GM23338 (cell line): Measurements from ENCODE around the gene ETV6. TPM values are rescaled to one million over a fixed set of nuclear protein-coding genes. Genes with fewer than 3 reads are reported as not detected.

Experiments used
- ATAC-seq: fragments of 200-7000 bp; cut with Tn5 transposase; 3 replicates; pipeline ENCODE4 v1.9.1; 2020
- DNase-seq: peaks from one replicate; pipeline ENCODE4 v3.0.0-alpha.2; 2015; ENCODE audit warnings: low spot score
- H2AFZ ChIP-seq: fragments of 200-600 bp; sonication (generic); 2 replicates; pipeline ENCODE4 v1.8.0; 2016; ENCODE audit warnings: antibody characterized with exemption, mild to moderate bottlenecking, moderate library complexity
- H3F3A ChIP-seq: fragments of 200-600 bp; sonication (generic); replicated peaks from 2 replicates; pipeline ENCODE4 v1.8.0; 2017; ENCODE audit warnings: antibody characterized with exemption, mixed run types, low read depth
- H3K27ac ChIP-seq: fragments of 200-600 bp; sonication (generic); 2 replicates; pipeline ENCODE4 v1.6.1; 2016; ENCODE audit warnings: low read depth
- H3K27me3 ChIP-seq: fragments of 200-600 bp; sonication (generic); 2 replicates; pipeline ENCODE4 v1.8.0; 2016; ENCODE audit warnings: mild to moderate bottlenecking, mixed run types, moderate library complexity; ENCODE audit not compliant: insufficient read depth
- H3K36me3 ChIP-seq: fragments of 200-600 bp; sonication (generic); 2 replicates; pipeline ENCODE4 v1.8.0; 2016; ENCODE audit warnings: mild to moderate bottlenecking; ENCODE audit not compliant: insufficient read depth
- H3K4me1 ChIP-seq: fragments of 200-600 bp; sonication (generic); 2 replicates; pipeline ENCODE4 v1.8.0; 2016; ENCODE audit warnings: mild to moderate bottlenecking, moderate library complexity; ENCODE audit not compliant: insufficient read depth
- H3K4me2 ChIP-seq: fragments of 200-600 bp; sonication (generic); 2 replicates; pipeline ENCODE4 v1.7.1; 2017; ENCODE audit warnings: mixed run types
- H3K4me3 ChIP-seq: fragments of 200-600 bp; sonication (generic); 2 replicates; pipeline ENCODE4 v1.6.1; 2016; ENCODE audit warnings: mixed run types
- H3K79me2 ChIP-seq: fragments of 200-600 bp; sonication (generic); replicated peaks from 2 replicates; pipeline ENCODE4 v1.8.0; 2017; ENCODE audit warnings: mild to moderate bottlenecking; ENCODE audit not compliant: insufficient read depth
- H3K9me2 ChIP-seq: fragments of 200-600 bp; sonication (generic); 2 replicates; pipeline ENCODE4 v1.8.0; 2017; ENCODE audit not compliant: insufficient read depth
- H4K20me1 ChIP-seq: fragments of 200-600 bp; sonication (generic); replicated peaks from 2 replicates; pipeline ENCODE4 v1.8.0; 2017; ENCODE audit warnings: mild to moderate bottlenecking; ENCODE audit not compliant: insufficient read depth
- H3K27ac Mint-ChIP-seq: 2 replicates; pipeline ENCODE4 v1.8.0; 2020; ENCODE audit warnings: inconsistent platforms, mild to moderate bottlenecking, moderate library complexity, mixed read lengths
- H3K27me3 Mint-ChIP-seq: 3 replicates; pipeline ENCODE4 v1.8.0; 2022; ENCODE audit warnings: low read depth, mild to moderate bottlenecking, moderate library complexity, mixed read lengths, inconsistent platforms; ENCODE audit not compliant: insufficient read depth, poor library complexity
- H3K36me3 Mint-ChIP-seq: 3 replicates; pipeline ENCODE4 v1.8.0; 2021; ENCODE audit warnings: low read depth, mild to moderate bottlenecking, inconsistent platforms, moderate library complexity, mixed read lengths
- H3K4me1 Mint-ChIP-seq: 3 replicates; pipeline ENCODE4 v1.8.0; 2020; ENCODE audit warnings: mild to moderate bottlenecking, inconsistent platforms, mixed read lengths
- H3K4me3 Mint-ChIP-seq: 3 replicates; pipeline ENCODE4 v1.8.0; 2021; ENCODE audit warnings: moderate library complexity, mild to moderate bottlenecking, inconsistent platforms, mixed read lengths
- H3K9me3 Mint-ChIP-seq: 3 replicates; pipeline ENCODE4 v1.8.0; 2020; ENCODE audit warnings: moderate library complexity, mild to moderate bottlenecking, inconsistent platforms, mixed read lengths
- EZH2 ChIP-seq: fragments of 200-600 bp; sonication (generic); IDR thresholded peaks from one replicate; pipeline ENCODE4 v1.8.0; 2017; ENCODE audit warnings: antibody characterized with exemption, mild to moderate bottlenecking, low read depth; ENCODE audit not compliant: unreplicated experiment
- JUNB ChIP-seq: IDR thresholded peaks from one replicate; pipeline ENCODE4 v1.6.1; 2016; ENCODE audit warnings: antibody characterized with exemption; ENCODE audit not compliant: unreplicated experiment
- NANOG ChIP-seq: IDR thresholded peaks from 2 replicates; pipeline ENCODE4 v1.6.1; 2016; ENCODE audit warnings: antibody characterized with exemption, borderline replicate concordance
- ZNF462 ChIP-seq: fragments of 250-450 bp; sonication (Bioruptor Pico); IDR thresholded peaks from 2 replicates; pipeline ENCODE4 v1.5.0; 2020; ENCODE audit warnings: mild to moderate bottlenecking, moderate library complexity
- polyA plus RNA-seq: library from polyadenylated mRNA; unstranded; fragments of >200 nt; fragmentation: Nextera tagmentation; extraction: Ambion mirVana; gene quantifications from 2 replicates; pipeline ENCODE4 v1.2.1, GENCODE V29; 2016
- total RNA-seq: library from RNA; depleted of rRNA; stranded (reverse); fragments of >200 nt; shearing (Covaris generic); gene quantifications from 2 replicates; pipeline ENCODE4 v1.2.3, GENCODE V29; 2014
- TF ChIP-seq, protein P1 (sequence below), 2 experiments: fragments of 200-600 bp in 1 of 2; sonication (generic) in 1 of 2; conservative IDR thresholded peaks; 2 replicates each; pipeline versions ENCODE4 v1.5.1 to v1.6.1; 2016 to 2017; ENCODE audit warnings: antibody characterized with exemption in 2 of 2, low read depth in 2 of 2, mild to moderate bottlenecking in 2 of 2, moderate library complexity in 1 of 2

The ETV6 gene
- total and polyA plus RNA-seq, 2 experiments from 2014 or later, result 7.5 to 15.1 TPM

DNA sequence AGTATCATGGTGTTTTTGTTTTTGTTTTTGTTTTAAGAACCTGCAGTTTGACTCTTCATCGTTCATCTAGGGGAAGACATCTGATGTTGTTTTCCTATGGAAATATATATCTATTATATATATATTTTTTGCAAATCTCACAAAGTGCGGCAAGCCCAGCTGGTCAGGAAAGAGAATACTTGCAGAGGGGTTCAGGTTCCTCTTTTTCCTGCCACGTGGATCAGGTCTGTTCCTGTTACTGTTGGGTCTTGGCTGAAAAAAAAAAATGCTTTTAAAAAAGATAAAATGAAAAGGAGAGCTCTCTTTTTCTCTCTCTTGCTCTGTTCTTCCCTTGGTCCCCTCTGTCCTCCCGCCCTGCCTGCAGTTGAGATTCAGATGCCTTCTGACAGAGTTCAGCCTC lies 241.9 kb downstream of the ETV6 start (continued):
- TF ChIP-seq ZNF462 (CRISPR knock-in tag) (no peak), JUNB (no peak), EZH2 (no peak)
- TF ChIP-seq, protein P1, sequence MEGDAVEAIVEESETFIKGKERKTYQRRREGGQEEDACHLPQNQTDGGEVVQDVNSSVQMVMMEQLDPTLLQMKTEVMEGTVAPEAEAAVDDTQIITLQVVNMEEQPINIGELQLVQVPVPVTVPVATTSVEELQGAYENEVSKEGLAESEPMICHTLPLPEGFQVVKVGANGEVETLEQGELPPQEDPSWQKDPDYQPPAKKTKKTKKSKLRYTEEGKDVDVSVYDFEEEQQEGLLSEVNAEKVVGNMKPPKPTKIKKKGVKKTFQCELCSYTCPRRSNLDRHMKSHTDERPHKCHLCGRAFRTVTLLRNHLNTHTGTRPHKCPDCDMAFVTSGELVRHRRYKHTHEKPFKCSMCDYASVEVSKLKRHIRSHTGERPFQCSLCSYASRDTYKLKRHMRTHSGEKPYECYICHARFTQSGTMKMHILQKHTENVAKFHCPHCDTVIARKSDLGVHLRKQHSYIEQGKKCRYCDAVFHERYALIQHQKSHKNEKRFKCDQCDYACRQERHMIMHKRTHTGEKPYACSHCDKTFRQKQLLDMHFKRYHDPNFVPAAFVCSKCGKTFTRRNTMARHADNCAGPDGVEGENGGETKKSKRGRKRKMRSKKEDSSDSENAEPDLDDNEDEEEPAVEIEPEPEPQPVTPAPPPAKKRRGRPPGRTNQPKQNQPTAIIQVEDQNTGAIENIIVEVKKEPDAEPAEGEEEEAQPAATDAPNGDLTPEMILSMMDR (conservative IDR thresholded peaks at IDR 0.05; ENCODE audit: low read depth in 2 of 2), result no peak

DNA sequence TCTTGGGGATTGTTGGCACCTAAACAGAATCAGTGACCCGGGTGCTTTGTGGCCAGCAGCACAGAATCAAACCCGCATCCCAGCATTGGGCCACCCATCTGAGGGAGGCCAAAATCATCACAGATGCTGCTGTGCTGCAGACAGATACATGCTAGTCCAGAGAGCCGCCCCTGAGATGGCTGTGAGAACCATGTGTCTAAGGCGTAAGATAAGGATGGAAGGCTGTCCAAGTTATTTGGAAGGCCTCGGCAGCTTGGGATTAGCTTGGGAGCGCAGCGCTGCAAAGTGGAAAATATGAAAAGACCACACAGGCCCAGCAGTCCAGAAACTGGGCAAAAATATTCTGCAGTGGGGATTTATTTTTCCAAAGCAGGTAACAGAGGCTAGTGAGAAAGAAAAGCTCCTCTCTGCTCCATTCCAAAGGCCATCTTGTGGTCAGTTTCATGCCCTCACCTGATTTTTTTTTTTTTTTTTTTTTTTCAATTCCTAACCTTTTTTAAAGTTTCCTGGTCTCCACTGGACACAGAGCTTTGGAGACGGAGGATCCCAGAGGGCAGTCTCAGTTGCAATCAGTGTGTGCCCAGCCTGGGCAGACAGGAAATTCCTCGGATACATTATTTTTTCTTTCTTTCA lies 242.4 kb downstream of the ETV6 start:
- no peaks in the 10 kb centered on the region for H3K4me1 ChIP-seq
- no peak overlapping the region for H3K27ac ChIP-seq
- H3K4me2 ChIP-seq, result no peak overlapping the region
- DNase-seq, result peak; percentile 40
- H3K27me3 ChIP-seq, result no peaks in the 10 kb centered on the region
- peaks cover 3% of the 10 kb centered on the region; the same call in 1 of the 2 replicates for H3K9me2 ChIP-seq
- no peaks in the 10 kb centered on the region for H3K9me3 Mint-ChIP-seq
- H2AFZ ChIP-seq, result no peak overlapping the region
- H3F3A ChIP-seq, result no peaks in the 10 kb centered on the region
- no peaks in the 10 kb centered on the region; the same call in 1 of the 2 replicates for H3K36me3 ChIP-seq
- H3K4me1 Mint-ChIP-seq, result peaks cover 6% of the 10 kb centered on the region; the same call in 2 of the 3 replicates
- TF ChIP-seq NANOG, result no peak
- TF ChIP-seq, protein P1 (conservative IDR thresholded peaks at IDR 0.05; ENCODE audit: low read depth in 2 of 2), result peak; percentile 38 to 49
- H3K79me2 ChIP-seq, result no peaks in the 10 kb centered on the region
- no peaks in the 10 kb centered on the region for H4K20me1 ChIP-seq
- no peak overlapping the region for H3K4me3 Mint-ChIP-seq
- H3K36me3 Mint-ChIP-seq, result peaks cover 13% of the 10 kb centered on the region; the same call in 2 of the 3 replicates
- H3K27me3 Mint-ChIP-seq, result peaks cover 5% of the 10 kb centered on the region
- H3K4me3 ChIP-seq, result no peak overlapping the region
- ATAC-seq, result peak; percentile 51
- H3K27ac Mint-ChIP-seq, result no peak overlapping the region
